GOT3 (cell line): Measurements from ENCODE around the gene THBS3.
"Not testable (repeated sequence)": the region's sequence is repeated elsewhere in the genome, so short reads cannot be mapped to it uniquely, and the experiment has no call there.

ENCODE experiments used
- DNase-seq: peaks from one replicate; lab custom pipeline; 2025; ENCODE audit warnings: mixed read lengths; lab: John Stamatoyannopoulos, UW

THBS3 gene

GRCh38 chr1:155233502-155233901 is 25.8 kb upstream of the THBS3 start:
- not testable (repeated sequence) for DNase-seq

GRCh38 chr1:155232001-155232978 is 24.6 kb upstream of the THBS3 start:
- not testable (repeated sequence) for DNase-seq

- DNase-seq = not testable (repeated sequence)
Measured at GRCh38 chr1:155231302-155231701, 23.6 kb upstream of the THBS3 start.

GRCh38 chr1:155228096-155228427 is 20.4 kb upstream of the THBS3 start:
- no peak for DNase-seq

DNA sequence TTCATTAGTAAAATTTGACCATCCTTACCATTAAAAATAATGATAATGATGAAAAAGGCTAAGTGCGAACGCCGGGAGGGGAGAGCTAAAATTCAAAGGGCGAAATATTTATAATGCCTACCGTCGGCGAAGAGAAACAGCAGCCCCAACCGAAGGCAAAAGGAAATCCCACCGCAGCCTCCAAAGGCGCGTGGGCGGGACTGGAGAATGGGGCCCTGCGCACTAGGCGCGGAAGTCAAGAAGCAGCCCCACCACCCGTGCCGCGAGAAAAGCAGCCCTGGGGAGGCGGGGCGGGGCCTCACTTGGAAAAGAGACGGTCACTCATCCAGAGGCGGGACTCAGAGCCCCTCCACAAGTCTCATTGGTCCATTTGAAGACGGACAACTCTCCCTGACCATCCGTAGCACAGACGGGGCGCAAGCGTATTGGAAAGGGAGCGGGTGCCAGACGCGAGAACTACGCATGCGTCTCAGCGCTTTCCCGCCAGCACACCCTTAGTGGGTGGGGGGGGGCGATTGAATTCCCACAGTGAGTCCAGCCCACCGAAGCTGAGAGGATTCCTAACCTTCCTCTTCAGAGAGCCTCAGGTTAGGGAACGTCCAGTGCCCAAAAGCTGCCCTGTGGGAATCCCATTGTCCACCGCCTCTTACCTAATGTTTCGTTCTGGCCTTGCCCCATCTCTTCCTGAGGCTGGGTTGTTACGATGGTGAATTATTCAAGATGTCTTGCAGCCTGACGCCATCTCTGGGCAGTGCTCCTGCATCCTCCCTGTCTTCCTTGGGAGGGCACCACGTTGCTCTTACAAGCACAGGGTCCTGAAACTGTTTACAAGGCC is 19.8 kb upstream of the THBS3 start:
- peak; percentile 93 for DNase-seq

GRCh38 chr1:155226910-155227260 is 19.2 kb upstream of the THBS3 start:
- DNase-seq = no peak

DNA sequence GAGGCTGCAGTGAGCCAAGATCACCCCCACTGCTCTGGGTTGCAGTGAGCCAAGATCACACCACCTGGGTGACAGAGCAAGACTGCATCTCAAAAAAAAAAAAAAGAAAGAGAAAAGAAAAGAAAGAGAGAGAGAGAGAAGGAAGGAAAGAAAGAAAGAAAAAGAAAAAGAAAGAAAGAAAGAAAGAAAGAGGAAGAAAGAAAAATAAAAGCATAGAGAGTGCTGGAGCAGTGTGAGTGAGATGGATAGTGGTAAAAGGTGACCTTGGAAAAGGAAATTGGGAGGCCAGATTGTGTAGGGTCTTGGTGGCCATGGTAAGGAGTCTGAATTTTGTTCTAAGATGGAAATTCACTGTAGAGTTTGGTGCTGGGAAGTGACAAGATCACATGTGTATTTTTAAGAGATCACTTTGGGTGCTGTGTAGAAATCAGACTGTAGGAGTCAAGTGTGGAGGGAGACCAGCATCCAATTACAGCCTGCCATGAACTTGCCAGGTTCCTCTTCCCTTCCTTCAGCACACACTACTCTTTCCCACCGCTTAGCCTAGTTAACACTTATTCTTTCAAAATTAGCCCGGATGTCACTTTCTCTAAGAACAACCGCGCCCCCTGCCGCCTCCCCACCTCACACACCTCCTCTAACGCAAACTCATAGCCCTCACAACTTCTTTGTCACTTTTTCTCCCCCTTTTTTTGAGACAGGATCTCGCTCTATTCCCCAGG is 18.7 kb upstream of the THBS3 start:
- DNase-seq = no peak

DNA sequence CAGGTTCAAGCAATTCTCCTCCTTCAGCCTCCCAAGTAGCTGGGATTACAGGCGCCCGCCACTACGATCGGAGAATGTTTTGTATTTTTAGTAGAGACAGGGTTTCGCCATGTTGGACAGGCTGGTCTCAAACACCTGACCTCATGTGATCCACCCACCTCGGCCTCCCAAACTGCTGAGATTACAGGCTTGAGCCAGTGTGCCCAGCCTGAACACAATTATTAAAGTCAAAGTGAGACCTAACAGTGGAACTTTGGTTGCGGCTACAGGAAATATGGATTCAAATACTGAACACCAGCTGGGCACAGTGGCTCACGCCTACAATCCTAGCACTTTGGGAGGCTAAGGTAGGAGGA is 17.7 kb upstream of the THBS3 start:
- DNase-seq = not testable (repeated sequence)

DNA sequence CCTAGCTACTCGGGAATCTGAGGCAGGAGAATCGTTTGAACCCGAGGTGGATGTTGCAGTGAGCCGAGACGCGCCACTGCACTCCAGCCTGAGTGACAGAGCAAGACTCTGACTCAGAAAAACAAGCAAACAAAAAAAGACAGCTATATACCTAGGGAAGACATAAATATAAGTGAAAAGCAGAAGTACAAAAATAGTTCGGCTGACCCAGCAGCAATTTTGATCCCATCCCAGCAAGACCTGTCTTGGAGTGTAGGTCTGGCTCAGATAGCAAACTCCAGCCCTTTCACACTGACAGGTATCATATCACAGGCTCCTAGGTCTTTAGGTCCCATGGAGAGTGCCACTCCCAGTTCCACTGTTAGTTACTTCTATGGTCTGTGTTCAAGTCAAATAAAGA is 15.3 kb upstream of the THBS3 start:
- DNase-seq = no peak

GRCh38 chr1:155220211-155220965 is 12.7 kb upstream of the THBS3 start:
- DNase-seq = not testable (repeated sequence)

DNA sequence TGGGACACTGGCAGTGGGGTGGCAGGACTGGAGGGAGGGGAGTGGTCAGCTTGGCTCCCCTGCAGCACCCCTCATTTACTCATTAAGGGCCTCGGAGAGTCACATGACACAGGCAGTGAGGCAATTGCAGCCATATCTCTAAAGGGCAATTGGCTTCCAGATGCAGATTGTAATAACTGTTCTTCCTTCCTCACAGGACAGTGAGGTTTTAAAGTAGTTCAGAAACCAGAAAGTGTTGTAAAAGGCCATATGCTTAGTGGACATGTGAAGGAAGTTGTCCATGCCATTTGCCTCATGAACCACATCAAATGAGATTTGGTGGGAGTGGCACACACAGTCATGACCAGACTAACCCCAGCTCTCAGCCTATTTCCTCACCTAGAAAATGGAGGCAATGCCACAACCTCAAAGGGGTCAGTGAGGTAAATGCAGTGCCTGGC is 11.9 kb upstream of the THBS3 start:
- DNase-seq = no peak

DNA sequence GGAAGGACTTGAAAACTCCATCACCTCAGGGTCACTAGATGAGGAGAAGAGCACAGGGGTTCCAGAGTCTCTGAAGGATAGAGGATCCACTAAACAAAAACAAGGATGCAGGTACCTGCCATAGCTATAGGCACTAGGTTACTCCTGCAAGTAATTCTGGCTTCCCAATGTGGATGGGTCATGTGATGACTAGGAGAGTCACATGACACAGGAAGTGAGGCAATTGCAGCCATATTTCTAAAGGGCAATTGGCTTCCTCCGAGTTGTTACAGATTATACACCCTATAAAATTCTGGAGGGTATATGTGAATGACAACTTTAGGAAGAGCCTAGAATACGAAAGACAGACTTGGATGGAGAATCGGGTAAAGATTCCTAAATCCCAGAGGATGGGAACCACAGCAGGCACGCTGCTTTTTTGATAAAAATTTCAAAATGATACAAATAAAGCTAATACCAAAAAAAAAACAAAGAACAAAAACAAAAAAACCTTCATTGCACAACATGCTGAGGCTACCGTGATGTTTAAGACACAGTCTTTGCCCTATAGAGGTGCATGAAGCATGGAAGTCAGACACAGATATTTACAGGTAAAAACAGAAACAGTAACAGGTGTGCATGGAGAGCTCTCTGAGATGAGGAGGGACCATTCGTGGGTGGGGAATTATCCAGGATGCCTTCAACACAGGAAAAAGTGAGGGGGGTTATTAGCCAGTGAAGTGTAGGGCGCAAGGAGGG is 11.3 kb upstream of the THBS3 start:
- no peak for DNase-seq

GRCh38 chr1:155214702-155215101 is 7.0 kb upstream of the THBS3 start:
- DNase-seq = not testable (repeated sequence)

DNA sequence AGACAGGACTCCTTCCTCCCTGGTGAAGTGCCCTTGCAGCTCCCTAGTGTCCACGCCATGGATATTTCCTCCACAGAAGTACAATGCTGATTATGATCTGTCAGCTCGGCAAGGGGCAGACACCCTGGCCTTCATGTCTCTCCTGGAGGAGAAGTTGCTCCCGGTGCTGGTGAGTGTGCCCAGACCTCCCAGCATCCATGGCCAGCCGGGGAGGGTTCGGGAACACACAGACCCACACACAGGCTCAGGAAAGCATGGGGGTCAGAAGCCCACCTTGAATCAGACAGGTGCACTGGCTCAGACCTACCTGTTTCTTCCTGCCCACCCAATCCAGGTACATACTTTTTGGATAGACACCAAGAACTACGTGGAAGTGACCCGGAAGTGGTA is 4.3 kb upstream of the THBS3 start:
- not testable (repeated sequence) for DNase-seq

- DNase-seq = not testable (repeated sequence)
Measured at GRCh38 chr1:155211381-155212050, 3.8 kb upstream of the THBS3 start.

DNA sequence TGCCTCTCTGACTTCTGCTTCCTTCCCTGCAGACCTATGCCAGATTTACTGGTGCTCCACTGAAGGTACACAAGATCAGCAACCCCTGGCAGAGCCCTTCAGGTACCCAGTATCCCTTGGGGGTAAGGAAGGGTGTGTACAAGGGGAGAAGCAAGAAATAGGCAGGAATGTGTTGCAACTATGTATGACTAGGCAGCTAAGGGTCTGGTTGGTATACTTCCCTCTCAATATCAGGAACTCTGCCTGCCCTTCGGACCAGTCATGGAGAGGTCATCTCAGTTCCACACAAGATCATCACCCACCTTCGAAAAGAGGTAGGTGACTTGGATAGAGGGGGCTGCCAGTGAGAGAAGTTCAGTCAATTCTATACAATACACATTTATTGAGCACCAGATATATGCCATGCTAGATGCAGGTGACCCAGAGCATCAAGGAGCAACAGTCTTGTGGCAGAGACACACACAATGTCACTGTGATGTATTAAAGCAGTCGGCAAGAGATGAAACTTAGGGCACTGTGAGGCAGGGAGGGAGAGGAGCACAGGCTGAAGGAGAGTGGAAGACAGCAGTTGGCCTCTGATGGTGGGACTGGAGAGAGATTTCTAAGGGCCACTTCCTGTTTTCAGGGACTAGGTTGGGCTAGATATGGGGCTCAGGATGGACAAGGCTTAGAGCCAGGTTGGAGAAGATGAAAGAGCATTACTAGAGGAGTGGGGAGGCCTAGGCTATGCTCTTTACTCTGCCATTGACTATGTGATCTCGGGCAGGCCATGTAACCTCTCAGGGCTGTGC is 2.8 kb upstream of the THBS3 start:
- DNase-seq = no peak

- no peak for DNase-seq
Measured at GRCh38 chr1:155209312-155209721, 1.6 kb upstream of the THBS3 start.

DNA sequence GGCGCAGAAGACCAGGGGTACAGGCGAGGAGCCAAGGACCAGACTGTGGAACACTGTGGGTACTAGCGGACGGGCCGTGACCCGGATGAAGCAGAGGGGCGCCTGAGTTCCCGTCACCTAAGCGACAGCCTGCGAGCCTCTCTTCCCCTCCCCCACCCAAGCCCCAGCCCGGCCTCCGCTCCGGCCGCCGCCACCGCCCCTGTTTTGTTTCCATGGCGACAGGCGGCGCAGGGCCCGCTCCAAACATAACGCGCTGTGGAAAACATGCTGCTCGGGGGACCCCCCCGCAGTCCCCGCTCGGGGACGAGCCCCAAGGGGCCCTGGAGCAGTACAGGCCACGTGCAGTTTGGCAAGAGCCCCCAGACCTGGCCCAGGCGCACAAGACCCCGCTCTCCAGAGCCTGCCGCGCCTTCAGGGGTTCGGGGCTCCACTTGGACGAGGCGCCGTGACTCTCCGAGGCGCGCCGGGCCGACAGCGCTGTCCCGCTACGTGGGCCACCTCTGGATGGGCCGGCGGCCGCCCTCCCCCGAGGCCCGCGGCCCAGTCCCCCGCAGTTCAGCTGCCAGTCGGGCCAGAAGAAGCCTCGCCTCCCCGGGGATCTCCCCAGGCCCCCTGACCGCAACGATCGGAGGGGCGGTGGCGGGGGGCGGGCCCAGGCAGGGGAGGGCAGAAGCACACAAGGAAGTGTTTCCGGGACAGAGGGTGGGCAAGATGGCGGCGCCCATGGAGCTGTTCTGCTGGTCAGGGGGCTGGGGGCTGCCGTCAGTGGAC is 1.0 kb upstream of the THBS3 start, which contains the start of gene MTX1:
Gene MTX1 (plus strand): TSS at position 155 of the 771 bp plus-strand sequence. CDS start 110 bp downstream, at position 265.
- peak; percentile 79 for DNase-seq
